ENCODE results near the gene TPRN.

DNA sequence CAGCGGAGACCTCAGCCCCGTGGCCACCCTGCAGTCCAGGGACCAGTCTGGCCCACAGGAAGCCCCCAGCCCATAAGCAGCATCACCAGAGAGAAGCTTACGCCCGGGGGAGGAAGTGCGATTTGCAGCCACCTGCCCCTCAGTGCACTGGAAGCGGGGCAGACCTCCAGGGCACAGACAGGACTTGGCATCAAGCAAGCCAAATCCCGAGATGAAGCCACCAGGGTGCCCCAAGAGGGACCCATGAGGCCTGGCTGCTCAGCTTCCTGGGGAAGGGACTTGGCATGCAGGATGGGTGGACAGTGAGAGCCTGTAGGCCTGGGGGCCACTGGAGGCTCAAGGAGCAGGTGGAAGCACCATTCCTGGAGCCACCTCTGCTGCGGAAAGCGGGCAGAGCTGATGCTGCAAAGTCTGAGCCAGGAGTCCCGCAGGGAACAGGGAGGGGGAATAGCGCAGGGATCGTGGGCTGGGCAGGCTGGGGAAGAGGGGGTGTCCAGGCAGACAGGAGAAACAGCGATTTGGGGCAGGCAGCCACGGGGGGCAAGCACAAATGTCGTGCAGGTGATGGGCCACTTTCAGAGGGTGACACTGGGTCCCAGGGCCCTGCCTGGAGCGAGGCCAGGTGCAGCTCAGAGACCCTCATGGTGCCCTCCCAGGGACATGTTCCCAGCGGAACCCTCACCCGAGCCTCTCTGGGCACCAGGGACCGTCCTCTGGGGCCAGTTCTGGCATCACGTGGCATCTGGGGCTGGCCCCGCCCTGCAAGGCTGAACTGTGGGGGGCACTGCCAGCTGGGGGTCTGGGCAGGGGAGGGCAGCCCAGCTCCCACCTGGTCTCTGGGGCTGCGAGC, 33.9 kb downstream of the TPRN start:
- no peak for TF ChIP-seq SIN3A (IDR thresholded peaks at IDR 0.05; ENCODE audit: borderline replicate concordance, low read depth, low read length)
- no peak for TF ChIP-seq NRF1 (IDR thresholded peaks at IDR 0.05; ENCODE audit: low read depth, low read length)
- TF ChIP-seq, protein P1, sequence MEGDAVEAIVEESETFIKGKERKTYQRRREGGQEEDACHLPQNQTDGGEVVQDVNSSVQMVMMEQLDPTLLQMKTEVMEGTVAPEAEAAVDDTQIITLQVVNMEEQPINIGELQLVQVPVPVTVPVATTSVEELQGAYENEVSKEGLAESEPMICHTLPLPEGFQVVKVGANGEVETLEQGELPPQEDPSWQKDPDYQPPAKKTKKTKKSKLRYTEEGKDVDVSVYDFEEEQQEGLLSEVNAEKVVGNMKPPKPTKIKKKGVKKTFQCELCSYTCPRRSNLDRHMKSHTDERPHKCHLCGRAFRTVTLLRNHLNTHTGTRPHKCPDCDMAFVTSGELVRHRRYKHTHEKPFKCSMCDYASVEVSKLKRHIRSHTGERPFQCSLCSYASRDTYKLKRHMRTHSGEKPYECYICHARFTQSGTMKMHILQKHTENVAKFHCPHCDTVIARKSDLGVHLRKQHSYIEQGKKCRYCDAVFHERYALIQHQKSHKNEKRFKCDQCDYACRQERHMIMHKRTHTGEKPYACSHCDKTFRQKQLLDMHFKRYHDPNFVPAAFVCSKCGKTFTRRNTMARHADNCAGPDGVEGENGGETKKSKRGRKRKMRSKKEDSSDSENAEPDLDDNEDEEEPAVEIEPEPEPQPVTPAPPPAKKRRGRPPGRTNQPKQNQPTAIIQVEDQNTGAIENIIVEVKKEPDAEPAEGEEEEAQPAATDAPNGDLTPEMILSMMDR (IDR thresholded peaks at IDR 0.05) = no peak
- TF ChIP-seq, protein P2, sequence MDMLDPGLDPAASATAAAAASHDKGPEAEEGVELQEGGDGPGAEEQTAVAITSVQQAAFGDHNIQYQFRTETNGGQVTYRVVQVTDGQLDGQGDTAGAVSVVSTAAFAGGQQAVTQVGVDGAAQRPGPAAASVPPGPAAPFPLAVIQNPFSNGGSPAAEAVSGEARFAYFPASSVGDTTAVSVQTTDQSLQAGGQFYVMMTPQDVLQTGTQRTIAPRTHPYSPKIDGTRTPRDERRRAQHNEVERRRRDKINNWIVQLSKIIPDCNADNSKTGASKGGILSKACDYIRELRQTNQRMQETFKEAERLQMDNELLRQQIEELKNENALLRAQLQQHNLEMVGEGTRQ (IDR thresholded peaks at IDR 0.05; ENCODE audit: borderline replicate concordance, low read depth, low read length) = no peak
- TF ChIP-seq FOXM1 (IDR thresholded peaks at IDR 0.05; ENCODE audit: low read depth) = no peak
- TF ChIP-seq TCF12 (IDR thresholded peaks at IDR 0.05) = no peak
- no peak for TF ChIP-seq MEF2A (IDR thresholded peaks at IDR 0.05; ENCODE audit: borderline replicate concordance, low read depth)
- no peak for TF ChIP-seq RAD21 (IDR thresholded peaks at IDR 0.05; ENCODE audit: low read length)
- no peak for TF ChIP-seq EZH2phosphoT487 (IDR thresholded peaks at IDR 0.05; ENCODE audit: borderline replicate concordance, low read depth)
